Thyroid gland (tissue), 4 donors: ENCODE results near the gene TCTN3.

Experiments used
- CTCF ChIP-seq, 6 experiments: fragments of 200-600 bp in 3 of 6; fragments of 450-650 bp in 3 of 6; sonication (generic) in 3 of 6; IDR thresholded peaks; one replicate each; pipeline ENCODE4 v1.5.1; 2016 to 2019; ENCODE audit warnings: antibody characterized with exemption in 6 of 6, mild to moderate bottlenecking in 2 of 6, inconsistent platforms in 1 of 6, moderate library complexity in 1 of 6
- POLR2A ChIP-seq, 2 donors: fragments of 450-650 bp; IDR thresholded peaks; one replicate each; pipeline ENCODE4 v1.6.1; 2017; ENCODE audit warnings: antibody characterized with exemption in 2 of 2, mild to moderate bottlenecking in 2 of 2, moderate library complexity in 1 of 2

GRCh38 chr10:95729323-95730055 lies 35.8 kb upstream of the TCTN3 start:
- no peak for TF ChIP-seq CTCF (IDR thresholded peaks at IDR 0.05)
- TF ChIP-seq POLR2A (IDR thresholded peaks at IDR 0.05): no peak
